Retina (tissue), 1 donor: ENCODE measurements around the gene CDC73.

Source experiments
- DNase-seq: peaks from one replicate; pipeline ENCODE4 v3.0.0-alpha.2; 2016

The CDC73 gene

GRCh38 chr1:193301746-193302145, 179.9 kb downstream of the CDC73 start:
- DNase-seq, result no peak

- no peak for DNase-seq
Measured at GRCh38 chr1:193303849-193304248, 182.0 kb downstream of the CDC73 start.
